SK-N-SH treated with all-trans-retinoic acid at 6 μM for 48 hours (cell line): Measurements from ENCODE around the gene NUDT2.

Source experiments
- ARNTL ChIP-seq: fragments of 450-650 bp; formaldehyde crosslinking; IDR thresholded peaks from 2 replicates; pipeline ENCODE4 v1.5.0; 2020; ENCODE audit warnings: low read depth, mild to moderate bottlenecking, moderate library complexity, borderline replicate concordance
- BACH2 ChIP-seq: fragments of 250-450 bp; sonication (Bioruptor Pico); IDR thresholded peaks from 2 replicates; pipeline ENCODE4 v1.9.0; 2021; ENCODE audit warnings: mild to moderate bottlenecking, borderline replicate concordance
- CSDC2 ChIP-seq: fragments of 250-450 bp; sonication (Bioruptor Pico); IDR thresholded peaks from 2 replicates; pipeline ENCODE4 v1.5.0; 2020; ENCODE audit warnings: mild to moderate bottlenecking, moderate library complexity
- ESRRG ChIP-seq: fragments of 250-450 bp; sonication (Bioruptor Pico); IDR thresholded peaks from 2 replicates; pipeline ENCODE4 v1.6.1; 2021; ENCODE audit warnings: mild to moderate bottlenecking
- OSR1 ChIP-seq: fragments of 250-450 bp; sonication (Bioruptor Pico); IDR thresholded peaks from 2 replicates; pipeline ENCODE4 v1.8.0; 2022; ENCODE audit warnings: moderate library complexity, mild to moderate bottlenecking, inconsistent platforms
- RARB ChIP-seq: fragments of 250-450 bp; sonication (Bioruptor Pico); IDR thresholded peaks from 2 replicates; pipeline ENCODE4 v1.8.0; 2021; ENCODE audit warnings: mild to moderate bottlenecking, moderate library complexity
- TCF4 ChIP-seq: fragments of 250-450 bp; sonication (Bioruptor Pico); IDR thresholded peaks from 2 replicates; pipeline ENCODE4 v1.8.0; 2021; ENCODE audit warnings: mild to moderate bottlenecking, moderate library complexity, borderline replicate concordance
- ZFP3 ChIP-seq: fragments of 250-450 bp; sonication (Bioruptor Pico); IDR thresholded peaks from 2 replicates; pipeline ENCODE4 v1.5.0; 2020; ENCODE audit warnings: mild to moderate bottlenecking, moderate library complexity
- ZFP30 ChIP-seq: fragments of 450-650 bp; formaldehyde crosslinking; IDR thresholded peaks from 2 replicates; pipeline ENCODE4 v1.5.0; 2022; ENCODE audit warnings: mild to moderate bottlenecking, moderate library complexity
- ZNF8 ChIP-seq: fragments of 450-650 bp; formaldehyde crosslinking; IDR thresholded peaks from 2 replicates; pipeline ENCODE4 v1.5.0; 2020; ENCODE audit warnings: mild to moderate bottlenecking, moderate library complexity
- TF ChIP-seq, protein P1 (sequence below): fragments of 250-450 bp; sonication (Bioruptor Pico); IDR thresholded peaks from 2 replicates; pipeline ENCODE4 v1.8.0; 2020; ENCODE audit warnings: mild to moderate bottlenecking, moderate library complexity, borderline replicate concordance
- TF ChIP-seq, protein P2 (sequence below): fragments of 250-450 bp; sonication (Bioruptor Pico); IDR thresholded peaks from 2 replicates; pipeline ENCODE4 v1.5.1; 2020; ENCODE audit warnings: low read depth, mild to moderate bottlenecking, moderate library complexity
- TF ChIP-seq, protein P3 (sequence below): fragments of 250-450 bp; sonication (Bioruptor Pico); IDR thresholded peaks from 2 replicates; pipeline ENCODE4 v1.5.1; 2021; ENCODE audit warnings: mild to moderate bottlenecking, moderate library complexity
- TF ChIP-seq, protein P4 (sequence below): fragments of 250-450 bp; sonication (Bioruptor Pico); IDR thresholded peaks from 2 replicates; pipeline ENCODE4 v1.5.0; 2020; ENCODE audit warnings: mild to moderate bottlenecking, moderate library complexity

GRCh38 chr9:34346873-34347799 is 17.8 kb downstream of the NUDT2 start:
- no peak for TF ChIP-seq TCF4 (CRISPR knock-in tag)
- no peak for TF ChIP-seq ZFP3
- TF ChIP-seq, protein P1, sequence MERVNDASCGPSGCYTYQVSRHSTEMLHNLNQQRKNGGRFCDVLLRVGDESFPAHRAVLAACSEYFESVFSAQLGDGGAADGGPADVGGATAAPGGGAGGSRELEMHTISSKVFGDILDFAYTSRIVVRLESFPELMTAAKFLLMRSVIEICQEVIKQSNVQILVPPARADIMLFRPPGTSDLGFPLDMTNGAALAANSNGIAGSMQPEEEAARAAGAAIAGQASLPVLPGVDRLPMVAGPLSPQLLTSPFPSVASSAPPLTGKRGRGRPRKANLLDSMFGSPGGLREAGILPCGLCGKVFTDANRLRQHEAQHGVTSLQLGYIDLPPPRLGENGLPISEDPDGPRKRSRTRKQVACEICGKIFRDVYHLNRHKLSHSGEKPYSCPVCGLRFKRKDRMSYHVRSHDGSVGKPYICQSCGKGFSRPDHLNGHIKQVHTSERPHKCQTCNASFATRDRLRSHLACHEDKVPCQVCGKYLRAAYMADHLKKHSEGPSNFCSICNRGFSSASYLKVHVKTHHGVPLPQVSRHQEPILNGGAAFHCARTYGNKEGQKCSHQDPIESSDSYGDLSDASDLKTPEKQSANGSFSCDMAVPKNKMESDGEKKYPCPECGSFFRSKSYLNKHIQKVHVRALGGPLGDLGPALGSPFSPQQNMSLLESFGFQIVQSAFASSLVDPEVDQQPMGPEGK (CRISPR knock-in tag), result no peak
- no peak for TF ChIP-seq ESRRG
- no peak for TF ChIP-seq ZFP30 (CRISPR knock-in tag)
- no peak for TF ChIP-seq RARB (CRISPR knock-in tag)
- no peak for TF ChIP-seq CSDC2 (CRISPR knock-in tag)
- TF ChIP-seq, protein P2, sequence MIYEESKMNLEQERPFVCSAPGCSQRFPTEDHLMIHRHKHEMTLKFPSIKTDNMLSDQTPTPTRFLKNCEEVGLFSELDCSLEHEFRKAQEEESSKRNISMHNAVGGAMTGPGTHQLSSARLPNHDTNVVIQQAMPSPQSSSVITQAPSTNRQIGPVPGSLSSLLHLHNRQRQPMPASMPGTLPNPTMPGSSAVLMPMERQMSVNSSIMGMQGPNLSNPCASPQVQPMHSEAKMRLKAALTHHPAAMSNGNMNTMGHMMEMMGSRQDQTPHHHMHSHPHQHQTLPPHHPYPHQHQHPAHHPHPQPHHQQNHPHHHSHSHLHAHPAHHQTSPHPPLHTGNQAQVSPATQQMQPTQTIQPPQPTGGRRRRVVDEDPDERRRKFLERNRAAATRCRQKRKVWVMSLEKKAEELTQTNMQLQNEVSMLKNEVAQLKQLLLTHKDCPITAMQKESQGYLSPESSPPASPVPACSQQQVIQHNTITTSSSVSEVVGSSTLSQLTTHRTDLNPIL (CRISPR knock-in tag), result no peak
- no peak for TF ChIP-seq OSR1 (CRISPR knock-in tag)
- TF ChIP-seq ARNTL (CRISPR knock-in tag), result no peak
- no peak for TF ChIP-seq ZNF8
- TF ChIP-seq, protein P3, sequence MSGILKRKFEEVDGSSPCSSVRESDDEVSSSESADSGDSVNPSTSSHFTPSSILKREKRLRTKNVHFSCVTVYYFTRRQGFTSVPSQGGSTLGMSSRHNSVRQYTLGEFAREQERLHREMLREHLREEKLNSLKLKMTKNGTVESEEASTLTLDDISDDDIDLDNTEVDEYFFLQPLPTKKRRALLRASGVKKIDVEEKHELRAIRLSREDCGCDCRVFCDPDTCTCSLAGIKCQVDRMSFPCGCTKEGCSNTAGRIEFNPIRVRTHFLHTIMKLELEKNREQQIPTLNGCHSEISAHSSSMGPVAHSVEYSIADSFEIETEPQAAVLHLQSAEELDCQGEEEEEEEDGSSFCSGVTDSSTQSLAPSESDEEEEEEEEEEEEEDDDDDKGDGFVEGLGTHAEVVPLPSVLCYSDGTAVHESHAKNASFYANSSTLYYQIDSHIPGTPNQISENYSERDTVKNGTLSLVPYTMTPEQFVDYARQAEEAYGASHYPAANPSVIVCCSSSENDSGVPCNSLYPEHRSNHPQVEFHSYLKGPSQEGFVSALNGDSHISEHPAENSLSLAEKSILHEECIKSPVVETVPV (CRISPR knock-in tag), result no peak
- TF ChIP-seq, protein P4, sequence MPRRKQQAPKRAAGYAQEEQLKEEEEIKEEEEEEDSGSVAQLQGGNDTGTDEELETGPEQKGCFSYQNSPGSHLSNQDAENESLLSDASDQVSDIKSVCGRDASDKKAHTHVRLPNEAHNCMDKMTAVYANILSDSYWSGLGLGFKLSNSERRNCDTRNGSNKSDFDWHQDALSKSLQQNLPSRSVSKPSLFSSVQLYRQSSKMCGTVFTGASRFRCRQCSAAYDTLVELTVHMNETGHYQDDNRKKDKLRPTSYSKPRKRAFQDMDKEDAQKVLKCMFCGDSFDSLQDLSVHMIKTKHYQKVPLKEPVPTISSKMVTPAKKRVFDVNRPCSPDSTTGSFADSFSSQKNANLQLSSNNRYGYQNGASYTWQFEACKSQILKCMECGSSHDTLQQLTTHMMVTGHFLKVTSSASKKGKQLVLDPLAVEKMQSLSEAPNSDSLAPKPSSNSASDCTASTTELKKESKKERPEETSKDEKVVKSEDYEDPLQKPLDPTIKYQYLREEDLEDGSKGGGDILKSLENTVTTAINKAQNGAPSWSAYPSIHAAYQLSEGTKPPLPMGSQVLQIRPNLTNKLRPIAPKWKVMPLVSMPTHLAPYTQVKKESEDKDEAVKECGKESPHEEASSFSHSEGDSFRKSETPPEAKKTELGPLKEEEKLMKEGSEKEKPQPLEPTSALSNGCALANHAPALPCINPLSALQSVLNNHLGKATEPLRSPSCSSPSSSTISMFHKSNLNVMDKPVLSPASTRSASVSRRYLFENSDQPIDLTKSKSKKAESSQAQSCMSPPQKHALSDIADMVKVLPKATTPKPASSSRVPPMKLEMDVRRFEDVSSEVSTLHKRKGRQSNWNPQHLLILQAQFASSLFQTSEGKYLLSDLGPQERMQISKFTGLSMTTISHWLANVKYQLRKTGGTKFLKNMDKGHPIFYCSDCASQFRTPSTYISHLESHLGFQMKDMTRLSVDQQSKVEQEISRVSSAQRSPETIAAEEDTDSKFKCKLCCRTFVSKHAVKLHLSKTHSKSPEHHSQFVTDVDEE (CRISPR knock-in tag), result no peak
- TF ChIP-seq BACH2 (CRISPR knock-in tag), result no peak
